Measurements from ENCODE around the gene EXOSC6. TPM values are rescaled to one million over a fixed set of nuclear protein-coding genes. Genes with fewer than 3 reads are reported as not detected.
"Not testable (repeated sequence)": the region's sequence is repeated elsewhere in the genome, so short reads cannot be mapped to it uniquely, and the experiment has no call there.

Gene EXOSC6
- total RNA-seq, 4 donors from 2014 or later = 11.9 to 28.4 (median 21.9) TPM

DNA sequence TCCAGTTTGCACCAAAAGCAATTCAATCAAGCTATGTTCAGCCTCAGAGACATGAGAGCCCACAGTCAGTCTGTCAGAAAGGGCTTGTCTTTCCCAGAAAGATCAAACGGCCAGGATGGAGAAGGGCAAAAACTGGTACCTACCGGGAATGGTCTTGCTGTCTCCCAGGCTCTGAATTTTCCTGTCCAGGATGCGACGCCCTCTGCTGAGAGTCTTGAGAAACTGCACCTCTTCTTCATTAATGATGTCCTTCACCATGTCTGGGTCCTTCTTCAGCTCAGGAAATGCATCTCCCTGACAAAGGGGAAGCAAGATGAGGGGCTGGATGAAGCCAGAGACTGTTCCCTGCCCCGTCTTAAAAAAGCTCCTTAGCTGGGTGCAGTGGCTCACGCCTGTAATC, 15.8 kb upstream of the EXOSC6 start:
- in situ Hi-C loops (cut with MboI; ENCODE audit: low pct_ligation_motif_present in 1 of 4, low pct_unique_long_range_greater_than_20kb in 1 of 4, low sequenced_read_pairs in 3 of 4) = loop anchor here in 1 of 4 donors (25.0 kb wide), 1 partner anchor 105 kb away; the partner anchor contains the start of gene CLEC18C

DNA sequence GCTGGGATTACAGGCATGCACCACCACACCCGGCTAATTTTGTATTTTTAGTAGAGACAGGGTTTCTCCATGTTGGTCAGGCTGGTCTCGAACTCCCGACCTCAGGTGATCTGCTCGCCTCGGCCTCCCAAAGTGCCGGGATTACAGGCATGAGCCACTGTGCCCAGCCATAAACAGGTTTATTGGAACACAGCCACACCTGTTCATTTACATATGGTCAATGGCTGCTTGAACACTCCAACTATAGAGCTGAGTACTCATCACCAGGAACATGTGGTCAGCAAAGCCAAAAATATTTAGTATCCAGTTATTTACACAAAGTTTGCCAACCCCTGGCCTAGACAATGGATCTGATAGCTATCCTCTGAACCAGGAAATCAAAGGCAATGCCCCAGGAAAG, 8.2 kb upstream of the EXOSC6 start:
- intact Hi-C loops (cut with DNase I; ENCODE audit: low total_unique reads) (loop anchor here (10.0 kb wide), 1 partner anchor 95 kb away; no protein-coding TSS in a partner anchor), in situ Hi-C loops (cut with MboI; ENCODE audit: low pct_ligation_motif_present in 1 of 4, low pct_unique_long_range_greater_than_20kb in 1 of 4, low sequenced_read_pairs in 3 of 4) (loop anchor here in 1 of 4 donors (25.0 kb wide), 1 partner anchor 98 kb away; the partner anchor contains the start of gene CLEC18C)
- H3K4me3 ChIP-seq, H3K4me1 ChIP-seq, H3K27me3 ChIP-seq, H3K9me3 ChIP-seq, DNase-seq, H3K27ac ChIP-seq: not testable (repeated sequence)
- H3K36me3 ChIP-seq = peaks cover 0 to 77% (median 30%) of the 10 kb centered on the region in 4 donors
- WGBS, 2 donors (ENCODE audit: low coverage in 1 of 2) = 75 to 100% methylated on average over 1 to 6 of the region's 6 CpGs

More for the DNA sequence above, 15.8 kb upstream of the EXOSC6 start:
- 43 to 51% methylated on average over 6 of the region's 6 CpGs for WGBS, 2 donors (ENCODE audit: low coverage in 1 of 2)
- H3K27ac ChIP-seq = no peak overlapping the region
- no peaks in the 10 kb centered on the region for H3K27me3 ChIP-seq
- TF ChIP-seq POLR2AphosphoS5 (IDR thresholded peaks at IDR 0.05) = no peak
- TF ChIP-seq, protein P1, sequence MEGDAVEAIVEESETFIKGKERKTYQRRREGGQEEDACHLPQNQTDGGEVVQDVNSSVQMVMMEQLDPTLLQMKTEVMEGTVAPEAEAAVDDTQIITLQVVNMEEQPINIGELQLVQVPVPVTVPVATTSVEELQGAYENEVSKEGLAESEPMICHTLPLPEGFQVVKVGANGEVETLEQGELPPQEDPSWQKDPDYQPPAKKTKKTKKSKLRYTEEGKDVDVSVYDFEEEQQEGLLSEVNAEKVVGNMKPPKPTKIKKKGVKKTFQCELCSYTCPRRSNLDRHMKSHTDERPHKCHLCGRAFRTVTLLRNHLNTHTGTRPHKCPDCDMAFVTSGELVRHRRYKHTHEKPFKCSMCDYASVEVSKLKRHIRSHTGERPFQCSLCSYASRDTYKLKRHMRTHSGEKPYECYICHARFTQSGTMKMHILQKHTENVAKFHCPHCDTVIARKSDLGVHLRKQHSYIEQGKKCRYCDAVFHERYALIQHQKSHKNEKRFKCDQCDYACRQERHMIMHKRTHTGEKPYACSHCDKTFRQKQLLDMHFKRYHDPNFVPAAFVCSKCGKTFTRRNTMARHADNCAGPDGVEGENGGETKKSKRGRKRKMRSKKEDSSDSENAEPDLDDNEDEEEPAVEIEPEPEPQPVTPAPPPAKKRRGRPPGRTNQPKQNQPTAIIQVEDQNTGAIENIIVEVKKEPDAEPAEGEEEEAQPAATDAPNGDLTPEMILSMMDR (IDR thresholded peaks at IDR 0.05) = peak; percentile 41 to 68 (median 63)
- no peak overlapping the region for H3K4me3 ChIP-seq
- peak; percentile 33 for DNase-seq
- intact Hi-C loops (cut with DNase I; ENCODE audit: low total_unique reads) = no loop called here
- H3K9me3 ChIP-seq = no peaks in the 10 kb centered on the region
- peaks cover 0 to 77% (median 35%) of the 10 kb centered on the region in 4 donors for H3K36me3 ChIP-seq
- no peaks in the 10 kb centered on the region for H3K4me1 ChIP-seq

DNA sequence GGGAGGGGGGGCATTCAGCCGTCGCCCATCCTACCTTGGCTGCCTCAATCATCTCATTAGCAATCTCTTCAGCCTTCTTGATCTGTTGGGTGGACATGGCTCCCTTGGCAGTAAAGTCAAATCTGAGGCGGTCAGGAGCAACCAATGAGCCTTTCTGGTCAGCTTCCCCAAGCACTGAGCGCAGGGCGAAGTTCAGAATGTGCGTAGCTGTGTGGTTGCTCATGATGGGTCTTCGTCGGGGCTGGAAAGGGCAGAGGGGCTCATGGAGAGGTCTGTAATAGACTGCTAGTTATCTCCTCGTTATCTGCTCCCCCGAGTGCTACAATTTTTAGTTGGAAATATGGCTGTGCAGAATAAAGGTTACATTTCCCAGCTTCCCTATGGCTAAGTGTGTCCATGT, 7.2 kb upstream of the EXOSC6 start:
- TF ChIP-seq EP300 (IDR thresholded peaks at IDR 0.05; ENCODE audit: low read depth) = no peak
- no peak for TF ChIP-seq POLR2AphosphoS5 (IDR thresholded peaks at IDR 0.05)
- TF ChIP-seq, protein P1 (IDR thresholded peaks at IDR 0.05) = no peak
- TF ChIP-seq POLR2A (IDR thresholded peaks at IDR 0.05) = no peak
- intact Hi-C loops (cut with DNase I; ENCODE audit: low total_unique reads) (loop anchor here (10.0 kb wide), 1 partner anchor 94 kb away; no protein-coding TSS in a partner anchor), in situ Hi-C loops (cut with MboI; ENCODE audit: low pct_ligation_motif_present in 1 of 4, low pct_unique_long_range_greater_than_20kb in 1 of 4, low sequenced_read_pairs in 3 of 4) (loop anchor here in 1 of 4 donors (25.0 kb wide), 1 partner anchor 97 kb away; the partner anchor contains the start of gene CLEC18C)
- H3K36me3 ChIP-seq = peaks cover 0 to 67% (median 25%) of the 10 kb centered on the region in 4 donors
- DNase-seq = no peak
- H3K27ac ChIP-seq = no peak overlapping the region
- WGBS, 2 donors (ENCODE audit: low coverage in 1 of 2) = 95% methylated on average over 10 of the region's 10 CpGs; no CpG with 5 or more reads in 1 of the 2 donors
- H3K27me3 ChIP-seq = no peaks in the 10 kb centered on the region
- no peak overlapping the region for H3K4me3 ChIP-seq
- H3K9me3 ChIP-seq = no peaks in the 10 kb centered on the region
- H3K4me1 ChIP-seq = no peaks in the 10 kb centered on the region

DNA sequence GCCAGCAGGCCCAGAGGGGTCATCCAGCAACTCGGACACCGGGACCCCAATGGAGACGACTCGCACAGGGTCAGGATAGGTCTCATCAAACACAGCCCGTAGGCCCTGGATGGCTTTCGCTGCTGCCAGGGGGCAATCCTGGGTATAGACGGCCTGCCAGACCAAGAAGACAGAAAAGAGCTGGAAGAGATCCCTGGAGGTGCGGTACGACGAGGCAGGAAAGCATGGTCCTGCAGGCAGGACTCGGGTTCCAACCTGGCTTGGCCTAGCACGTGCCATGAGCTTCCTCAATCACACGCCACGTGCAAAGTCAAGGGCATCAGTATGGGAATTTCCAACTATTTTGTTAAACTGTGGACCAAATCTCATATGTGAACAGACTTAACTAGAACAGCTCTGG, 6.3 kb upstream of the EXOSC6 start:
- H3K27ac ChIP-seq = no peak overlapping the region
- H3K4me3 ChIP-seq = no peak overlapping the region
- WGBS, 2 donors (ENCODE audit: low coverage in 1 of 2) = 96% methylated on average over 14 of the region's 14 CpGs; no CpG with 5 or more reads in 1 of the 2 donors
- TF ChIP-seq, protein P1 (IDR thresholded peaks at IDR 0.05) = no peak
- TF ChIP-seq POLR2AphosphoS5 (IDR thresholded peaks at IDR 0.05) (no peak), EP300 (IDR thresholded peaks at IDR 0.05; ENCODE audit: low read depth) (no peak), POLR2A (IDR thresholded peaks at IDR 0.05) (no peak)
- H3K9me3 ChIP-seq = no peaks in the 10 kb centered on the region
- intact Hi-C loops (cut with DNase I; ENCODE audit: low total_unique reads) = loop anchor here (10.0 kb wide), 1 partner anchor 93 kb away; no protein-coding TSS in a partner anchor
- H3K4me1 ChIP-seq = no peaks in the 10 kb centered on the region
- no peaks in the 10 kb centered on the region for H3K27me3 ChIP-seq
- peaks cover 0 to 68% (median 28%) of the 10 kb centered on the region in 4 donors for H3K36me3 ChIP-seq
- no peak for DNase-seq
- in situ Hi-C loops (cut with MboI; ENCODE audit: low pct_ligation_motif_present in 1 of 4, low pct_unique_long_range_greater_than_20kb in 1 of 4, low sequenced_read_pairs in 3 of 4) = loop anchor here in 1 of 4 donors (25.0 kb wide), 1 partner anchor 96 kb away; the partner anchor contains the start of gene CLEC18C

Data from transverse colon (tissue), 4 donors.